Glutamatergic neuron (in vitro differentiated cells): ENCODE results near the gene GRID2IP. TPM values are rescaled to one million over a fixed set of nuclear protein-coding genes. Genes with fewer than 3 reads are reported as not detected.
A peak's percentile ranks its signal among the peaks of the same experiment; 100 is the strongest.

Experiments used
- DNase-seq: peaks from one replicate; pipeline ENCODE4 v3.0.0; 2022
- H3K27ac Mint-ChIP-seq: one replicate; pipeline ENCODE4 v1.8.0; 2020; ENCODE audit warnings: mild to moderate bottlenecking, mixed read lengths, inconsistent platforms; ENCODE audit not compliant: unreplicated experiment
- H3K27me3 Mint-ChIP-seq: one replicate; pipeline ENCODE4 v1.8.0; 2020; ENCODE audit warnings: mild to moderate bottlenecking, moderate library complexity, mixed read lengths, inconsistent platforms; ENCODE audit not compliant: unreplicated experiment
- H3K36me3 Mint-ChIP-seq: one replicate; pipeline ENCODE4 v1.8.0; 2020; ENCODE audit warnings: mild to moderate bottlenecking, mixed read lengths, inconsistent platforms; ENCODE audit not compliant: unreplicated experiment
- H3K4me1 Mint-ChIP-seq: one replicate; pipeline ENCODE4 v1.8.0; 2020; ENCODE audit warnings: mild to moderate bottlenecking, low read depth, mixed read lengths, inconsistent platforms; ENCODE audit not compliant: unreplicated experiment
- H3K4me3 Mint-ChIP-seq: one replicate; pipeline ENCODE4 v1.8.0; 2020; ENCODE audit warnings: mild to moderate bottlenecking, mixed read lengths, inconsistent platforms; ENCODE audit not compliant: unreplicated experiment
- H3K9me3 Mint-ChIP-seq: one replicate; pipeline ENCODE4 v1.8.0; 2020; ENCODE audit warnings: mild to moderate bottlenecking, moderate library complexity, mixed read lengths, inconsistent platforms; ENCODE audit not compliant: unreplicated experiment
- CTCF ChIP-seq: fragments of 200-600 bp; sonication (generic); IDR thresholded peaks from one replicate; pipeline ENCODE4 v1.5.0; 2021; ENCODE audit not compliant: partially characterized antibody, unreplicated experiment
- total RNA-seq: library from RNA; stranded (reverse); fragmentation: NEBNext Ultra II Directional; extraction: Animal tissue kit (Norgen Biotek cat#: 25700); gene quantifications from one replicate; pipeline ENCODE4 v1.2.1, GENCODE V29; 2021; ENCODE audit not compliant: unreplicated experiment

GRID2IP gene
- total RNA-seq, 1 donor from 2014 or later, result 0.66 TPM

- Mint-ChIP-seq H3K36me3 (peaks cover 5% of the 10 kb centered on the region), H3K27me3 (peaks cover 7% of the 10 kb centered on the region), H3K4me3 (no peak overlapping the region), H3K27ac (no peak overlapping the region), H3K9me3 (peaks cover 5% of the 10 kb centered on the region), H3K4me1 (no peaks in the 10 kb centered on the region)
- no peak for DNase-seq
- TF ChIP-seq CTCF, result no peak
These were observed 42.7 kb downstream of the GRID2IP start for GRCh38 chr7:6508539-6508938.

GRCh38 chr7:6507906-6508305 lies 43.4 kb downstream of the GRID2IP start:
- no peak for TF ChIP-seq CTCF
- Mint-ChIP-seq H3K36me3 (peaks cover 5% of the 10 kb centered on the region), H3K27ac (no peak overlapping the region), H3K4me1 (no peaks in the 10 kb centered on the region), H3K4me3 (no peak overlapping the region), H3K27me3 (peaks cover 7% of the 10 kb centered on the region), H3K9me3 (peaks cover 5% of the 10 kb centered on the region)
- DNase-seq, result no peak

GRCh38 chr7:6505685-6506559 lies 45.3 kb downstream of the GRID2IP start:
- H3K9me3 Mint-ChIP-seq, result peaks cover 5% of the 10 kb centered on the region
- DNase-seq, result no peak
- H3K27ac Mint-ChIP-seq, result no peak overlapping the region
- H3K4me3 Mint-ChIP-seq, result no peak overlapping the region
- no peaks in the 10 kb centered on the region for H3K4me1 Mint-ChIP-seq
- no peak for TF ChIP-seq CTCF
- peaks cover 8% of the 10 kb centered on the region for H3K27me3 Mint-ChIP-seq
- peaks cover 5% of the 10 kb centered on the region for H3K36me3 Mint-ChIP-seq

- H3K4me3 Mint-ChIP-seq, result peak overlapping the region; percentile 30
- no peaks in the 10 kb centered on the region for H3K4me1 Mint-ChIP-seq
- no peak for TF ChIP-seq CTCF
- H3K36me3 Mint-ChIP-seq, result peaks cover 5% of the 10 kb centered on the region
- peaks cover 8% of the 10 kb centered on the region for H3K27me3 Mint-ChIP-seq
- H3K9me3 Mint-ChIP-seq, result peaks cover 5% of the 10 kb centered on the region
- no peak overlapping the region for H3K27ac Mint-ChIP-seq
- no peak for DNase-seq
These were observed 46.3 kb downstream of the GRID2IP start for GRCh38 chr7:6504996-6505395.

GRCh38 chr7:6502886-6503285 lies 48.4 kb downstream of the GRID2IP start:
- Mint-ChIP-seq H3K4me3 (no peak overlapping the region), H3K36me3 (peaks cover 5% of the 10 kb centered on the region), H3K9me3 (peaks cover 5% of the 10 kb centered on the region), H3K4me1 (no peaks in the 10 kb centered on the region), H3K27me3 (peaks cover 8% of the 10 kb centered on the region), H3K27ac (no peak overlapping the region)
- no peak for DNase-seq
- no peak for TF ChIP-seq CTCF
